Smooth muscle cell (in vitro differentiated cells): ENCODE data around the gene ZNF414. TPM values are rescaled to one million over a fixed set of nuclear protein-coding genes. Genes with fewer than 3 reads are reported as not detected.

Experiments
- DNase-seq: peaks from one replicate; lab custom pipeline; 2025; ENCODE audit not compliant: unreplicated experiment; lab: John Stamatoyannopoulos, UW
- H2AFZ ChIP-seq: fragments of 200-600 bp; sonication (generic); 2 replicates; pipeline ENCODE4 v1.6.0; 2016; ENCODE audit warnings: antibody characterized with exemption, low read depth, mild to moderate bottlenecking
- H3F3A ChIP-seq: fragments of 200-600 bp; sonication (generic); 2 replicates; pipeline ENCODE4 v1.6.0; 2017; ENCODE audit warnings: antibody characterized with exemption, low read depth
- H3K27ac ChIP-seq: fragments of 200-600 bp; sonication (generic); 2 replicates; pipeline ENCODE4 v1.5.1; 2016; ENCODE audit warnings: low read depth, mild to moderate bottlenecking
- H3K27me3 ChIP-seq: fragments of 200-600 bp; sonication (generic); 2 replicates; pipeline ENCODE4 v1.6.1; 2016; ENCODE audit warnings: low read depth, mild to moderate bottlenecking
- H3K36me3 ChIP-seq: fragments of 200-600 bp; sonication (generic); 2 replicates; pipeline ENCODE4 v1.5.1; 2016; ENCODE audit warnings: low read depth
- H3K4me1 ChIP-seq: fragments of 200-600 bp; sonication (generic); 2 replicates; pipeline ENCODE4 v1.5.1; 2016; ENCODE audit warnings: low read depth
- H3K4me2 ChIP-seq: fragments of 200-600 bp; sonication (generic); 2 replicates; pipeline ENCODE4 v1.6.0; 2016; ENCODE audit warnings: mild to moderate bottlenecking
- H3K4me3 ChIP-seq: fragments of 200-600 bp; sonication (generic); 2 replicates; pipeline ENCODE4 v1.5.1; 2016; ENCODE audit warnings: mild to moderate bottlenecking
- H3K79me2 ChIP-seq: fragments of 200-600 bp; sonication (generic); 2 replicates; pipeline ENCODE4 v1.6.0; 2016; ENCODE audit warnings: low read depth, mild to moderate bottlenecking
- H3K9ac ChIP-seq: fragments of 200-600 bp; sonication (generic); 2 replicates; pipeline ENCODE4 v1.6.0; 2016; ENCODE audit warnings: low read depth
- H3K9me3 ChIP-seq: fragments of 200-600 bp; sonication (generic); replicated peaks from 2 replicates; pipeline ENCODE4 v1.5.1; 2016; ENCODE audit warnings: low read depth
- H4K20me1 ChIP-seq: fragments of 200-600 bp; sonication (generic); 2 replicates; pipeline ENCODE4 v1.6.0; 2016; ENCODE audit warnings: low read depth
- WGBS: methylation state at CpG from one replicate; pipeline ENCODE4 v1.1.7; 2016; ENCODE audit warnings: low lambda C conversion rate; 5-methylcytosine and 5-hydroxymethylcytosine counted together
- polyA plus RNA-seq: library from polyadenylated mRNA; unstranded; fragments of >200 nt; fragmentation: Nextera tagmentation; extraction: Ambion mirVana; gene quantifications from 2 replicates; pipeline ENCODE4 v1.2.1, GENCODE V29; 2016
- total RNA-seq: library from RNA; depleted of rRNA; stranded (reverse); fragments of >200 nt; gene quantifications from 2 replicates; pipeline ENCODE4 v1.2.3, GENCODE V29; 2014
- TF ChIP-seq, protein P1 (sequence below): fragments of 200-600 bp; sonication (generic); IDR thresholded peaks from 2 replicates; pipeline ENCODE4 v1.5.1; 2017; ENCODE audit warnings: borderline replicate concordance, mild to moderate bottlenecking, antibody characterized with exemption; ENCODE audit not compliant: insufficient read depth, poor library complexity, severe bottlenecking

The ZNF414 gene, protein sequence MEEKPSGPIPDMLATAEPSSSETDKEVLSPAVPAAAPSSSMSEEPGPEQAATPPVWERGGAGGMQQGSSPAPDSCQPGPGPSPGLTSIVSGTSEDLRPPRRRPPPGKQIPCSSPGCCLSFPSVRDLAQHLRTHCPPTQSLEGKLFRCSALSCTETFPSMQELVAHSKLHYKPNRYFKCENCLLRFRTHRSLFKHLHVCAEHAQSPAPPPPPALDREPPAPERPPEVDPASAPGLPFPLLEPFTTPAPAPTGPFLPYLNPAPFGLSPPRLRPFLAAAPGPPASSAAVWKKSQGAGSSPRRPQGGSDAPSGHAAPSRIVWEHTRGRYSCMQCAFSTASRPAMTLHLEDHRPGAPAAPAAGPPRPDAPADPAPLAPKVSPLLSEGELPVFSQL
- total RNA-seq (1.3 and 10.2 TPM in 2 replicates), polyA plus RNA-seq (33.0 and 42.4 TPM in 2 replicates)

DNA sequence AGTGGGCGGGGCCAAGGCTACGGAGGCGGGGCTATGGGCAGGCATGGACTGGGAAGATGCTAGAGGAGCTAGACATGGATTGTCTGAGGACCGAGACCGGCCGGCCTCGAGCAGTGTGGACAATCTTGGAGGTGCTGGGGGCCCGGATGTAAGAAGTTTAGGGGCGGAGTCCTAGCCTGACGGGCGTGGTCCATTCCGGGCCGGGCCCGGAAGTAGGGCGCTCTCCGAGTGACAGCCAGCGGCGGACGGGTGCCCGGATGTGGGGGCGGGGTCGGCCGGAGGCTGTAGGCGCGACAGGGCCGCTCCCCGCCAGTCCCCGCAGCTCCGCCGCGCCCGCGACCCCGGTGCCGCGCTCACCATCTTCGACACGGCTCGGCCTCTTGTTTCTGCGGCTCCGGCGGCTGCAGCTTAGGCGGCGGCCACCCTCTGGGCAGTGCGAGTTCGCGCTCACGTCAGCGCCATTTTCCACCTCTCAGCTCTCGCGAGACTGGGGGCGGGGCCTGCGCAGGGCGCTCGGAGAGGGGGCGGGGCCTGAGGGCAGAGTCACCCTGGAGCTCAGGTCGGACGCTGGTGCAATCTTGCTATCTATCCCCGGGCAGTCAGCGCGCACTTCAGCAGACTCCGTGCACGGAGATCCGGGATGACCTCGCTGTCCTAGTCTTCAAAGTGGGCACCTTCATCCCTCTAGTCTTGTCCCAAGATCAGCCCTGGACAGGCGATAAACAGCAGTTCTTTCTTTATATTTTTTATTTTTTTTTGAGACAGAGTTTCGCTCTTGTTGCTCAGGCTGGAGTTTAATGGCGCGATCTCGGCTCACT is at the start of gene ZNF414:
Gene ZNF414, minus strand, starts transcription at position 481 of the 818 bp plus-strand sequence. Its CDS starts 121 bp downstream, at position 360.
- TF ChIP-seq, protein P1, sequence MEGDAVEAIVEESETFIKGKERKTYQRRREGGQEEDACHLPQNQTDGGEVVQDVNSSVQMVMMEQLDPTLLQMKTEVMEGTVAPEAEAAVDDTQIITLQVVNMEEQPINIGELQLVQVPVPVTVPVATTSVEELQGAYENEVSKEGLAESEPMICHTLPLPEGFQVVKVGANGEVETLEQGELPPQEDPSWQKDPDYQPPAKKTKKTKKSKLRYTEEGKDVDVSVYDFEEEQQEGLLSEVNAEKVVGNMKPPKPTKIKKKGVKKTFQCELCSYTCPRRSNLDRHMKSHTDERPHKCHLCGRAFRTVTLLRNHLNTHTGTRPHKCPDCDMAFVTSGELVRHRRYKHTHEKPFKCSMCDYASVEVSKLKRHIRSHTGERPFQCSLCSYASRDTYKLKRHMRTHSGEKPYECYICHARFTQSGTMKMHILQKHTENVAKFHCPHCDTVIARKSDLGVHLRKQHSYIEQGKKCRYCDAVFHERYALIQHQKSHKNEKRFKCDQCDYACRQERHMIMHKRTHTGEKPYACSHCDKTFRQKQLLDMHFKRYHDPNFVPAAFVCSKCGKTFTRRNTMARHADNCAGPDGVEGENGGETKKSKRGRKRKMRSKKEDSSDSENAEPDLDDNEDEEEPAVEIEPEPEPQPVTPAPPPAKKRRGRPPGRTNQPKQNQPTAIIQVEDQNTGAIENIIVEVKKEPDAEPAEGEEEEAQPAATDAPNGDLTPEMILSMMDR, result no peak
- Histone ChIP-seq H4K20me1 (no peaks in the 10 kb centered on the region), H3F3A (no peaks in the 10 kb centered on the region), H3K27ac (peak within 1 kb of the TSS; percentile 95), H3K79me2 (no peaks in the 10 kb centered on the region), H3K9ac (peak within 1 kb of the TSS; percentile 97), H3K4me2 (peak within 1 kb of the TSS; percentile 86), H3K4me1 (peaks cover 8% of the 10 kb centered on the region), H3K36me3 (no peaks in the 10 kb centered on the region), H2AFZ (peak within 1 kb of the TSS; percentile 56), H3K9me3 (no peaks in the 10 kb centered on the region), H3K4me3 (peak within 1 kb of the TSS; percentile 66), H3K27me3 (no peaks in the 10 kb centered on the region)
- peak; percentile 98 for DNase-seq
- WGBS, result 9% methylated on average over 40 of the region's 70 CpGs

DNA sequence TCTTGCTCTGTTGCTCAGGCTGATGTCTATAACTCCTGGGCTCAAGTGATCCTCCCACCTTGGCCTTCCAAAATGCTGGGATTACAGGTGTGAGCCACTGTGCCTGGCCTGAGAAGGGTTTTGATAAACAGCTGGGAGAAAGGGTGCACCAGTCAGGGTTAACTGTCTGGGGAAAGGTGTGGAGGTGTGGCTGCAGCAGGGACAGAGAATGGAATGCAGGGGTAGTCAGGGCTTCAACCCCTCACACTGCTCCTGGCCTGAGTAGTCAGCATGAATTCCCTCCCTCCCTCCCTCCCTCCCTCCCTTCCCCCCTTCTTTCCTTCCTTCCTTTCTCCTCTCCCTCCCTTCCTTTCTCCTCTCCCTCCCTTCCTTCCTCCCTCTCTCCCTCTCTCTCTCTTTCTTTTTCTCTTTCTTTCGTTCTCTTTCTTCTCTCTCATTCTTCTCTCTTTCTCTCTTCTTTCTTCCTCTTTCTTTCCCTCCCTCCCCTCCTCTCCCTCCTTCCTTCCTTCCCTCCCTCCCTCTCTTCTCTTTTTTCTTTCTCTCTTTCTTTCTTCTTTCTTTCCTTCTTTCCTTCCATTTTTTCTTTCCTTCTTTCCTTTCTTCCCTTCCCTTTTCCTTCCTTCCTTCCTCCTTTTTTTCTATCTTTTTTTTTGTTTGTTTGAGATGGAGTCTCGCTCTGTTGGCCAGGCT is 47.3 kb upstream of the ZNF414 start:
- 100% methylated on average over 1 of the region's 2 CpGs for WGBS
- H3F3A ChIP-seq, result no peaks in the 10 kb centered on the region
- H3K27me3 ChIP-seq, result no peaks in the 10 kb centered on the region
- H3K4me1 ChIP-seq, result no peaks in the 10 kb centered on the region
- H2AFZ ChIP-seq, result no peak overlapping the region
- no peak overlapping the region for H3K4me3 ChIP-seq
- no peaks in the 10 kb centered on the region for H3K9me3 ChIP-seq
- H3K79me2 ChIP-seq, result no peaks in the 10 kb centered on the region
- TF ChIP-seq, protein P1, result no peak
- H3K4me2 ChIP-seq, result no peak overlapping the region
- no peaks in the 10 kb centered on the region for H3K36me3 ChIP-seq
- H3K9ac ChIP-seq, result no peak overlapping the region
- DNase-seq, result no peak
- no peaks in the 10 kb centered on the region for H4K20me1 ChIP-seq
- no peak overlapping the region for H3K27ac ChIP-seq

DNA sequence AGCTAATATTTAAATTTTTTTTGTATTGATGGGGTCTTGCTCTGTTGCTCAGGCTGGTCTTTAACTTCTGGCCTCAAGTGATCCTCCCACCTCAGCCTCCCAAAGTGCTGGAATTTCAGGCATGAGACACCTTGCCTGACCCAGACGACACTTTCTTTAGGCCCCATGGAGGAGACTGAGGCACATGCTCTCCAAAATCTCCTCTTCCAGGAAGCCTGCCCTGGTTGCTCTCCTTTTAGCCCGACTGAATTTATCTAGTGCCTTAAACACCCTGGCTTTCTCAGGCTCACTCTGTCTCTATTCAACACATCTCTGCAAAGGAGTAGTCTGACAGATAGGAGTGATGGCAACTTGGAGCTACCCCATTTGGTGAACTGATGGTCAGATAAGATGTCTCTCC is 44.4 kb upstream of the ZNF414 start:
- no peak for DNase-seq
- WGBS, result 79% methylated on average over 2 of the region's 2 CpGs
- Histone ChIP-seq H3K27ac (no peak overlapping the region), H3K27me3 (no peaks in the 10 kb centered on the region), H3K79me2 (no peaks in the 10 kb centered on the region), H3F3A (no peaks in the 10 kb centered on the region), H3K9ac (no peak overlapping the region), H3K4me1 (no peaks in the 10 kb centered on the region), H3K36me3 (no peaks in the 10 kb centered on the region), H3K4me2 (no peak overlapping the region), H4K20me1 (no peaks in the 10 kb centered on the region), H2AFZ (no peak overlapping the region), H3K9me3 (no peaks in the 10 kb centered on the region), H3K4me3 (no peak overlapping the region)
- TF ChIP-seq, protein P1, result no peak
